Measurements from ENCODE around the gene PHYHD1.

PHYHD1 gene

DNA sequence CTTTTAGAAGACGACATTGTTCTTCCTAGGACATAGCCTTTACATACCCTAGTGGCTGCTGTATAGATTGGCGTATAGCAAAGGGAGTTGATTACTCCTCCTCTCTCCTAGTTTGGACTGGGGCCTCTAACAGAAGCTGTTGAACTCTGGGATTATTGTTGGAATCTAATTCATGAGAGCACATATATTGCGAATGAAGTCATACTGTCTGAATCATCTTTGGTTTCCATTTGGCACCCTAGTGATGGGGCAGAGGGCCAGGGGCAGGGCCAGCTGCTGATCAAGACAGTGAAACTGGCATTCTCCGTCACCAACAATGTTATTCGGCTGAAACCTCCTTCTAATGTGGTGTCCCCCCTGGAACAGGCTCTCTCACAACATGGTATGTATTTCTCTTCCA lies 67.0 kb downstream of the PHYHD1 start:
- no peak for DNase-seq

Measured in activated CD8-positive, alpha-beta memory T cell treated with anti-CD3 and anti-CD28 coated beads, Interleukin-2, amount 50 U/mL, for 4 hours (primary cell).